HG02678 (cell line): ENCODE data around the gene DBNDD2.

Experiments used
- ATAC-seq: cut with Tn5 transposase; IDR thresholded peaks from one replicate; pipeline ENCODE4 v1.9.1; 2021; ENCODE audit warnings: mild to moderate bottlenecking, moderate library complexity; ENCODE audit not compliant: unreplicated experiment

DBNDD2 gene

GRCh38 chr20:45378191-45378590 is 29.9 kb upstream of the DBNDD2 start, which contains the start of gene TP53TG5:
Gene TP53TG5, minus strand, starts transcription at chr20:45378325. Its CDS starts 89 bp downstream, at chr20:45378236.
- ATAC-seq, result no peak

DNA sequence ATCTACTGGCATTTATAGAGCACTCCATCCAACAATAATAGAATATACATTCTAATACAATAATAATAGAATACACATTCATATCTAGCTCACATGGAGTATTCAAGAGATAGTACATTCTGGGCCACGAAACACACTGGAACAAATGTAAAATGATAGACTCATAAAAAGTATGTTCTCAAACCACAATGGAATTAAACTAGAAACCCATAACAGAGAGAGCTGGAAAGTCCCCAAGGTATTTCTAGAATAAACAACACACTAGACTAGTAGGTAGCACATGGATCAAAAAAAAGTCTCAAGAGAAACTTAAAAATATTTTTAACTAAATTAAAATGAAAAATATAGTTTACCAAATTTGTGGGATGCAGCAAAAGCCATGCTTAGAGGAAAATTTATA is 20.8 kb upstream of the DBNDD2 start:
- ATAC-seq, result no peak

GRCh38 chr20:45390931-45391330 is 17.2 kb upstream of the DBNDD2 start:
- no peak for ATAC-seq

GRCh38 chr20:45391559-45391958 is 16.5 kb upstream of the DBNDD2 start:
- ATAC-seq, result no peak

GRCh38 chr20:45392733-45393132 is 15.4 kb upstream of the DBNDD2 start:
- ATAC-seq, result no peak

DNA sequence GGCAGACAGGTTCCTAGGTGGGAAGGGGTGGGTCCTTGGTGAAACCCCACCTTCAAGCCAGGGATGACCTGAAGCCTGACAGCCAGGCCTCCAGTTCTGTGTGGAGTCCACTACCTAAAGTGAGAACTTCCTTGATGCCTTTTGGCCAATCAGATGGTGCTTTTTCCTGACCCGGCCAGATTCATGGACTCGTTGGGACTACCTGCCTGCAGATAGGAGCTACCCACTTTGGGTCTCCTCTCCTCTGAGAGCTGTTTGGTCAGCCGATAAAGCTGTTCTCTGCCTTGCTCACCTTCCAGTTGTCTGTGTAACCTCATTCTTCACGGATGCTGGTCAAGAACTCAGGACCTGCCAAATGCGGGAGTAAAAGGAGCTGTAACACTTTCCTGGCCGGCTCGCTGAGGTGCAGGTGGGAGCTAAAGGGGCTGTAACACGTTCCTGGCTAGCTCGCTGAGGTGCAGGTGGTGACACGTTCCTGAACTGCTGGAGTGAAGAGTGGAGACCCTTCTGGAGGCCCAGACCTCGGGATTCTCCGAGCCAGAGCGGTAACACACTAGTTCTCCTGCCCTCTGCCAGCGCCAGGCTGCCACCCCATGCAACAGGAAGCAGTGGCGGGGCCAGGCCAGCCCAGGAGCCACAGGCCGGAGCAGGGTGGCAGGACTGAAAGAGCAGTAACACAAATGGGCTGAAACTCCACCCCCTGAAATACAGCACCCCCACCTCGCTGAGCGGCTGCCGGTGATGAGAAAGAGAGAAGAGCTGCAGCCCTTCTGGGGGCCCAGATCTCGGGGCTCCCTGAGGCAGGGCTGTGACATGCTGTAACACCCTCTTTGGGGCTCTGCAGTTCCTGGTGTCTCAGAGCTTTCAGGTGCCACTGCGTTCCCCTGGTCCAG is 13.6 kb upstream of the DBNDD2 start:
- ATAC-seq, result no peak

DNA sequence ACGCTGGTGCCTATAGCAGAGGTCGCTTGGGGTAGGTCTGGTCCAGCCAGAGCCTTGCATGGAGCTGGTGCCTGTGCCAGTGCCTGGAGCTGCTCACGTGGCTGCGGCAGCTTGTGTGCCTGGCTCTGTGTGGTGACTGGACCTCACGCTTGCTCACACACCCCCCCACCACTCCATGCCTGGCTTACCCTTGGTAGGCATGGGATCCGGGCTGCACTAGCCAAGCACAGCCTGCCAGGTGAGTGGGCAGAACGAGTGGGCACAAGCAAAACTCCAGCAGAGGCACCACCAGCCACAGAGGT is 13.0 kb upstream of the DBNDD2 start:
- ATAC-seq, result no peak

DNA sequence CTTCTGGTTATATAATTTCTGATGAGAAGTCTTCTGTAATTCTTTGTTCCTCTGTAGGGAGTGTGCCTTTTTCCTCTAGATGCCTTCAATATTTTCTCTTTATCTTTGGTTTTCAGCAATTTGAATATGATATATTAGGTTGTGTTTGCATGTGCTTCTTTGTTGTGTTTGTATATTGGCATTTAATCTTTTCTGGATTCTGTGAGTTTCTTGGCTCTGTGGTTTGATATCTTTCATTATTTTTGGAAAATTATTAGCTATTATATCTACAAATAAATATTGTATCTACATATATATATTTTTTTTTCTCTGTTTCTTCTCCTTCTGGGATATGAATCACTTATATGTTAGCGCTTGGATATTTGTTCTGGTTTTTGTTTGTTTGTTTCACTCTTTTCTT is 9.1 kb upstream of the DBNDD2 start:
- ATAC-seq, result no peak

GRCh38 chr20:45400346-45401031 is 7.6 kb upstream of the DBNDD2 start:
- no peak for ATAC-seq

- no peak for ATAC-seq
These were observed 5.1 kb upstream of the DBNDD2 start for GRCh38 chr20:45402946-45403345.

DNA sequence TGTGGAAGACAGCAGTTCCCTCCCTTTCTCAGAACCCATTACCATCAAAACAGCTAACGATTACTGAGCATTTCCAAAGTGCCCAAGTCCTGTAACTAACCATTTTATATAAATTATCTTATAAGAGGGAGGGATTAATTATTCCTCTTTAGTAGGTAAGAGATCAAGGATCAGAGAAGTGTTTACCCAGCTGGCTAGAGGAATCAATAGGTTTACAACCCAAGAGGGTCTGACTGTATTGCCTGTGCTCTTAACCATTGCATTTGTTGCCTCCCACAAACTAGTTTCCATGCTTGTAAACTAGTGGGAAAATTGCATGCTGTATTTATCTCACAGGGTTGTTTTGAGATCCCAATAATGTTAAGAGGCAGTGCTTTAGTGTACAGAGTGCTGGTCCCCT is 3.7 kb upstream of the DBNDD2 start:
- ATAC-seq, result no peak

DNA sequence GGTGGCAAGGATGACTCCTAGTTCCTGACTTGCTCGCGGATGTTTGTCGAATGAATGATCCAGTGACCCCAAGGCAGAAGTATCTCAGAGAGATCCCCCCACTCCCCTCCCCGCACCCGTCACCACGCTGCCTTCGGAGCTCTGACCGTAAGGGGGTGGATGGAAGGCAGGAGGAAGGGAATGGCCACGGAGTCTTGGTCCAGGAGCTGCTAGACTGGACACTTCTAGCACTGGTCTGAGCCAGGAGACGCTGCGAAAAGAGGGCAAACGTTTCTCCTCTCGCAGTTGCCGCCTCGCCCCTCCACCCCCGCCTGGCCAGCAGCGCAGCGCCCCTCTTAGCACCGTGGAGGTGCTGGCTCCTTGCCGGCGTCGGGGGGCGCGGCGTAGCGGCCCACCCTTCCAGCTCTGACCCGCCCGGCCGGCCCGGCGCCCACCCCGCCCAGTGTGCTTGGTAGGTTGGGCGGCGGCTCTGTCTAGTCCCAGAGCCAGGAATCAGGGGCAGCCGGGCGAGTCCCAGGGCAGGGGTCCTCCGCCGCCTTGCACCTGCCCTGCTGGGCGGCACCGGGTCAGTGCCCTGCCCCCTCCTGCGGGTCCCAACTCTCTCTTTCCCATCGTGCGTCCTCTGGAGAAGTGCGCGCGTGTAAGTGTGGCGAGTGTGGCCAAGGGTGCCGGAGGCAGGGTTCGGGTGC is 2.4 kb upstream of the DBNDD2 start:
- no peak for ATAC-seq

DNA sequence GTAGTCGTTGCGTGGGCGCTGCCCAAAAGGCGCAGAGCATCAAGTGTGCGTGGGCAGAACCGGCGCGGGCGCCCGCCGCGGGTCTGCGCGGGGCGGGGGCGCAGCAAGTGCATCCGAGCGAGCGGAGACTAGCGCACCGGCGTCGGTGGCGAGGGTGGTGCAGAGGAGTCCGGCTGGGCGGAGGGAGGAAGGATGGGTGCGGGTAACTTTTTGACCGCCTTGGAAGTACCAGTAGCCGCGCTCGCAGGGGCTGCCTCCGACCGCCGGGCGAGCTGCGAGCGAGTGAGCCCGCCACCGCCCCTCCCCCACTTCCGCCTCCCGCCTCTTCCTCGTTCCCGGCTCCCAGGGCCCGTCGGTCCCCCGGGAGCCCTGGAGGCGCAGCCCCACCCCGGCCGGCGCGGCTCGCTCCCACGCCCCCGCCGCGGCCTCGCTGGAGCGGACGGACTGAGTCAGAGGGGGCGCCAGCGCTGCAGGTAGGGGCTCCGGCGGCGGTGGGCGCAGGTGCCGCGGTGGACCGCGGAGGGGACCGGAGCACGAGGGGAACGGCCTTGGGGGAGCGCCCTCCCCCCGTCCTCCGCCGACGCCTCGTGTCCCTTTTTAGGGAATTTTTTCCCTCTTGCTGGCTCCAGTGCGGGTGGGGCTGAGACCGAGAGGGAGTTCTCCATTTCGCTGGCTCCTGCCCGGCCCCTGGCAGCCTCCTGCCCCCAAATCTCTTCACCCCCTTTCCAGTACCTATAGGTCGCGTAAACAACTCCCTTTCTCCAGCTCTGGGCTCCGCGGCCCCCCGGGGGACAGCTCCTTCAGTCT is 1.6 kb upstream of the DBNDD2 start:
- ATAC-seq, result no peak

DNA sequence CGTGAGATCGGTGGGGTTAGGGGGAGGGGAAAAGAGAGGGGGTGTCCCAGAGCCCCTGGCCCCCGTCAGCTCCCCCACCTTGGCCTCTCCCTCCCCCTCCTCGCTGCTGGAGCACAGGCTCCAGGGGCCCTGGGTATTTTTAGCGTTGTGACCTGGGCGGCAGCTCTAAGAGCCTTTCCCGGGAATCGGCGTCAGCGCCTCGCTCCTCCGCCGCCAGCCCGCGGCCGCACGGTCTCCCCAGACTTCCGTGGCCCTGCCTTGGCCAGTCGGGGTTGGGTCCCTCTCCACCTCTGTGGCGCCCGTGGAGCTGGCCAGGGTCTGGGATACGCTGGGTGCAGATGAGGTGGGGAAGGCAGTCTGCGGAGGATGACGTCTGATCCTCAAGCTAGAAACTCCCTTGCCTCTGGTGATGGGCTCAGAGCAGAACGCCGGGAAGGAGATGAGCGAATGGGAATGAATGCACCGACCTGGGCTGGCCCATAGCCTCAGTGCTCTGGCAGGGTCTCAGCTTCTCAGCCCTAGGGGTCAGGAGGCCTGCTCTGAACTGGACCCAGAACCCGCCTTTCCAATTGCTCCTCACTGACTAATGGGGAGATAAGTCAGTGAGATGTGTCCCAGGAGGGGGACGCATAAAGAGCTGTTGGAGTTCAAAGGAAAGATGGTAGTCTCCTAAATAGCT is 883 bp upstream of the DBNDD2 start:
- no peak for ATAC-seq

DNA sequence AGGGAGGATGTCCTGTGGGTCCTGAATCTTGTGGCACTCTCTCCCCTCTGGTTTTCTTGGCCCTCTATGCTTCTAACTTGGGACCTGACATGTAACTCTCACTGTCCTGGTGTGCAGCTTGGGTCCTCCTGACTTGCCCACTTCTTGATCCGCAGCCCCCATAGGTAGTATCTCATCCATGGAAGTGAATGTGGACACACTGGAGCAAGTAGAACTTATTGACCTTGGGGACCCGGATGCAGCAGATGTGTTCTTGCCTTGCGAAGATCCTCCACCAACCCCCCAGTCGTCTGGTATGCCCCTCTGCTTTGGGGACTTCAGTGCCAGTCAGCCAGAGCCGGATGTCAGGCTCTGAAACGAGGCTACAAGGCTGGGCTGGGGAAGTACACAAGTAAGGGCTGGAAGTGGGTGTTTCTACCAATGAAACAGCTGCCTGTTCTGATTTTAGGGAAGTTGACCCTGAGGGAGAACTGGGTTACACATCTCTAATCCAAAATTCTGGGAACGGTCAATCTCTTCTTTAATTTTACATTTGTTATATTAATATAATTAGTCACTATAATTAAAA is 641 bp downstream of the DBNDD2 start:
- ATAC-seq, result no peak

GRCh38 chr20:45409521-45410272 is 1.6 kb downstream of the DBNDD2 start:
- no peak for ATAC-seq

DNA sequence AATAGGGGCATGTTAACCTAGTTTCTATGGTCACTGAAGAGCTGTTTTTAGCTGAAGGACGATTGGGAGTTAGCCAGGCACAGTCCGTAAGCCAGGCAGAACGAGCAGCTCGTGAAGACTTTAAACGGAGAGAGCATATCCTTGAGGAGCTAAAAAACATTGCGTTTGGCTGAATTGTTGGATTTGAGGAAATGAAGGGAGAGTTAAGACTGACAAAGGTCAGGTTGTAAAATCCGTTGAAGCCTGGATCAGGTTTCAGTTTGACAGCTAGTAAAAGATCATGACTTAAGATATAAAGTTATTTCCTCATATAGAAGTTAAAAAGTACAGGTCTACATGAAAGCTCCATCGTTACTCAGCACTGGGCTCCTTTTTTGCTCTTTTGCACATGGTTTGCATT is 2.8 kb downstream of the DBNDD2 start:
- ATAC-seq, result no peak

GRCh38 chr20:45412653-45413052 is 4.6 kb downstream of the DBNDD2 start:
- no peak for ATAC-seq

GRCh38 chr20:45413479-45413878 is 5.4 kb downstream of the DBNDD2 start:
- no peak for ATAC-seq
